Smooth muscle cell (in vitro differentiated cells): ENCODE measurements around the gene CACNA1C. TPM values are rescaled to one million over a fixed set of nuclear protein-coding genes. Genes with fewer than 3 reads are reported as not detected.

Experiments
- DNase-seq: peaks from one replicate; lab custom pipeline; 2025; ENCODE audit not compliant: unreplicated experiment; lab: John Stamatoyannopoulos, UW
- H2AFZ ChIP-seq: fragments of 200-600 bp; sonication (generic); 2 replicates; pipeline ENCODE4 v1.6.0; 2016; ENCODE audit warnings: antibody characterized with exemption, low read depth, mild to moderate bottlenecking
- H3F3A ChIP-seq: fragments of 200-600 bp; sonication (generic); 2 replicates; pipeline ENCODE4 v1.6.0; 2017; ENCODE audit warnings: antibody characterized with exemption, low read depth
- H3K27ac ChIP-seq: fragments of 200-600 bp; sonication (generic); 2 replicates; pipeline ENCODE4 v1.5.1; 2016; ENCODE audit warnings: low read depth, mild to moderate bottlenecking
- H3K27me3 ChIP-seq: fragments of 200-600 bp; sonication (generic); 2 replicates; pipeline ENCODE4 v1.6.1; 2016; ENCODE audit warnings: low read depth, mild to moderate bottlenecking
- H3K36me3 ChIP-seq: fragments of 200-600 bp; sonication (generic); 2 replicates; pipeline ENCODE4 v1.5.1; 2016; ENCODE audit warnings: low read depth
- H3K4me1 ChIP-seq: fragments of 200-600 bp; sonication (generic); 2 replicates; pipeline ENCODE4 v1.5.1; 2016; ENCODE audit warnings: low read depth
- H3K4me2 ChIP-seq: fragments of 200-600 bp; sonication (generic); 2 replicates; pipeline ENCODE4 v1.6.0; 2016; ENCODE audit warnings: mild to moderate bottlenecking
- H3K4me3 ChIP-seq: fragments of 200-600 bp; sonication (generic); 2 replicates; pipeline ENCODE4 v1.5.1; 2016; ENCODE audit warnings: mild to moderate bottlenecking
- H3K79me2 ChIP-seq: fragments of 200-600 bp; sonication (generic); 2 replicates; pipeline ENCODE4 v1.6.0; 2016; ENCODE audit warnings: low read depth, mild to moderate bottlenecking
- H3K9ac ChIP-seq: fragments of 200-600 bp; sonication (generic); 2 replicates; pipeline ENCODE4 v1.6.0; 2016; ENCODE audit warnings: low read depth
- H3K9me3 ChIP-seq: fragments of 200-600 bp; sonication (generic); replicated peaks from 2 replicates; pipeline ENCODE4 v1.5.1; 2016; ENCODE audit warnings: low read depth
- H4K20me1 ChIP-seq: fragments of 200-600 bp; sonication (generic); 2 replicates; pipeline ENCODE4 v1.6.0; 2016; ENCODE audit warnings: low read depth
- WGBS: methylation state at CpG from one replicate; pipeline ENCODE4 v1.1.7; 2016; ENCODE audit warnings: low lambda C conversion rate; 5-methylcytosine and 5-hydroxymethylcytosine counted together
- polyA plus RNA-seq: library from polyadenylated mRNA; unstranded; fragments of >200 nt; fragmentation: Nextera tagmentation; extraction: Ambion mirVana; gene quantifications from 2 replicates; pipeline ENCODE4 v1.2.1, GENCODE V29; 2016
- total RNA-seq: library from RNA; depleted of rRNA; stranded (reverse); fragments of >200 nt; gene quantifications from 2 replicates; pipeline ENCODE4 v1.2.3, GENCODE V29; 2014
- TF ChIP-seq, protein P1 (sequence below): fragments of 200-600 bp; sonication (generic); IDR thresholded peaks from 2 replicates; pipeline ENCODE4 v1.5.1; 2017; ENCODE audit warnings: borderline replicate concordance, mild to moderate bottlenecking, antibody characterized with exemption; ENCODE audit not compliant: insufficient read depth, poor library complexity, severe bottlenecking

CACNA1C gene
- total and polyA plus RNA-seq, 2 experiments from 2014 or later = 1.6 to 4.5 TPM

DNA sequence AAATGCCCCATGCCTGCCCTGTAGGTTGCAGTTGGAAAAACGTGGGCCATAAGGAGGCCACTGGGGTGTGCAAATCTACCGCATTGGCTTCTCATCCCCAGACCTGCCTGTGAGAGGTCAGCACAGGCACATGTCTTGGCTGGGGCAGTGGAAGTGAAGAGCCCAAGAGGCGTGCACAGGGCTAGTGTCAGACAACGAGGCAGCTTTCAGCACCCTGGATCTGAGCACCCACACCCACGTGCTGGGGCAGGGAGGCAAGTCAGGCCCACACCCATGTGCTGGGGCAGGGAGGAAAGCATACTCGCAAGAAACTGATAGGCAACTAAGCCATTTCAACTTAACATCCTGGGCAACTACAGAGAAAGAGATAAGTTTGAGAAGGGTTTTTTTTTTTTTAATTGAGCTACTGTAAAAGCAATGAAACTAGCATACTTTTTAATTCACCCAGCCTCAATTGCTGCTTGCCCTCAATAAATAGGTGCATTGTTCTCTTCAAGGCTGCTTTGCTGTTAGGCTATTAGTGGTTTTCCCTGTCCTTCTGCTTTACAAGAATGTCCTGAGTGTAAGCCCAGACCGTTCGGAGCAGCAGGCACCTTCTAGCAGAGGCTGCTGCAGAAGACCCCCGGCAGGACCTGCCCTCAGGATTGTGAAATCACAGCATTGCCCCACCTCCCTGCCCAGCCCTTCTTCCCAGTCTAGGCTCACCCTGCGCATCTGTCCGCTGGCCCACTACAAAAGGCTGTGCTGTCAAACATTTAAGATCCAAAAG, 386.7 kb downstream of the CACNA1C start:
- Histone ChIP-seq H3F3A (no peaks in the 10 kb centered on the region), H2AFZ (no peak overlapping the region), H3K4me3 (no peak overlapping the region), H3K9ac (no peak overlapping the region), H3K27me3 (no peaks in the 10 kb centered on the region), H3K27ac (no peak overlapping the region), H3K36me3 (no peaks in the 10 kb centered on the region), H3K4me2 (no peak overlapping the region), H3K9me3 (no peaks in the 10 kb centered on the region), H3K79me2 (no peaks in the 10 kb centered on the region), H3K4me1 (no peaks in the 10 kb centered on the region), H4K20me1 (no peaks in the 10 kb centered on the region)
- whole genome bisulfite sequencing = 70% methylated on average over 11 of the region's 11 CpGs
- TF ChIP-seq, protein P1, sequence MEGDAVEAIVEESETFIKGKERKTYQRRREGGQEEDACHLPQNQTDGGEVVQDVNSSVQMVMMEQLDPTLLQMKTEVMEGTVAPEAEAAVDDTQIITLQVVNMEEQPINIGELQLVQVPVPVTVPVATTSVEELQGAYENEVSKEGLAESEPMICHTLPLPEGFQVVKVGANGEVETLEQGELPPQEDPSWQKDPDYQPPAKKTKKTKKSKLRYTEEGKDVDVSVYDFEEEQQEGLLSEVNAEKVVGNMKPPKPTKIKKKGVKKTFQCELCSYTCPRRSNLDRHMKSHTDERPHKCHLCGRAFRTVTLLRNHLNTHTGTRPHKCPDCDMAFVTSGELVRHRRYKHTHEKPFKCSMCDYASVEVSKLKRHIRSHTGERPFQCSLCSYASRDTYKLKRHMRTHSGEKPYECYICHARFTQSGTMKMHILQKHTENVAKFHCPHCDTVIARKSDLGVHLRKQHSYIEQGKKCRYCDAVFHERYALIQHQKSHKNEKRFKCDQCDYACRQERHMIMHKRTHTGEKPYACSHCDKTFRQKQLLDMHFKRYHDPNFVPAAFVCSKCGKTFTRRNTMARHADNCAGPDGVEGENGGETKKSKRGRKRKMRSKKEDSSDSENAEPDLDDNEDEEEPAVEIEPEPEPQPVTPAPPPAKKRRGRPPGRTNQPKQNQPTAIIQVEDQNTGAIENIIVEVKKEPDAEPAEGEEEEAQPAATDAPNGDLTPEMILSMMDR = no peak
- DNase-seq = no peak

DNA sequence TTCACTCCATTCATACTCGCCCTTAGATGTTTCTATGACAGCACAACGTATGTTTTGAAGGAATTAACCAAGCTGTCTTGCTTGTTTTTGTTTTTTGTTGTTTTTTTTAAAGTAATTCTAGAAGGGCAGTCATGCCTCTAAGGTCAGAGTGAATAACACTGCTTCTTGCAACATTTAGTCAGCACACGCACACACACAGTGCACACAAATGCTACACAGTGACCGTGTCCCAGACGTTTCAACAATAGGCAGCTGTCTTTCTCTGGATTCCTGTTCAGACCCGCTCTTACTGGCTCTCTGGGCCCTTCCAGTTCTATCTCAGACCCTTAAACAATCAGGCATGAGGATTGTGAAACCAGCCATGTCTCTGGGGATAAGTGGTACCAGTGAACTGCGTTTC, 391.0 kb downstream of the CACNA1C start:
- no peaks in the 10 kb centered on the region for H3F3A ChIP-seq
- H3K4me1 ChIP-seq = no peaks in the 10 kb centered on the region
- no peak overlapping the region for H3K27ac ChIP-seq
- TF ChIP-seq, protein P1 = no peak
- no peaks in the 10 kb centered on the region for H3K27me3 ChIP-seq
- H3K4me2 ChIP-seq = no peak overlapping the region
- H3K79me2 ChIP-seq = no peaks in the 10 kb centered on the region
- H4K20me1 ChIP-seq = no peaks in the 10 kb centered on the region
- H3K4me3 ChIP-seq = no peak overlapping the region
- no peak for DNase-seq
- H3K9me3 ChIP-seq = no peaks in the 10 kb centered on the region
- H3K36me3 ChIP-seq = no peaks in the 10 kb centered on the region
- WGBS = 70% methylated on average over 7 of the region's 7 CpGs
- no peak overlapping the region for H2AFZ ChIP-seq
- no peak overlapping the region for H3K9ac ChIP-seq

DNA sequence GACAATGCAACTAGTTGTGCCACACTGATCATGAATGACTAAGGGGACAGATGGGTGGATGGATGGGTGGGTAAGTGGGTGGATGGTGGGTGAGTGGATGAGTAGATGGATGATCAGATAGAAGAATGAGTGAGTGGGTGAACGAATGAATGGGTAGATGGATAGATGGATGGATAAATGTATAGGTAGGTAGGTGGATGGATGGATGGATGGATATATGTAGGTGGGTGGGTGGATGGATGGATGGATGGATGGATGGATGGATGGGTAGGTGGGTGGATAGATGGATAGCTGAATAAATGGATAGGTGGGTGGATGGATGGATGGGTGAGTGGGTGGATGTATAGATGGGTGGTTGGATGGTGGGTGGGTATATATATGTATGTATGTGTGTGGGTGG, 393.2 kb downstream of the CACNA1C start:
- H4K20me1 ChIP-seq = no peaks in the 10 kb centered on the region
- WGBS = 94% methylated on average over 1 of the region's 1 CpG
- no peaks in the 10 kb centered on the region for H3K9me3 ChIP-seq
- H3K9ac ChIP-seq = no peak overlapping the region
- no peak overlapping the region for H3K27ac ChIP-seq
- H3K4me2 ChIP-seq = no peak overlapping the region
- H3K79me2 ChIP-seq = no peaks in the 10 kb centered on the region
- H3K4me3 ChIP-seq = no peak overlapping the region
- TF ChIP-seq, protein P1 = no peak
- no peaks in the 10 kb centered on the region for H3K36me3 ChIP-seq
- DNase-seq = no peak
- no peaks in the 10 kb centered on the region for H3K27me3 ChIP-seq
- H3F3A ChIP-seq = no peaks in the 10 kb centered on the region
- H2AFZ ChIP-seq = no peak overlapping the region
- H3K4me1 ChIP-seq = no peaks in the 10 kb centered on the region

DNA sequence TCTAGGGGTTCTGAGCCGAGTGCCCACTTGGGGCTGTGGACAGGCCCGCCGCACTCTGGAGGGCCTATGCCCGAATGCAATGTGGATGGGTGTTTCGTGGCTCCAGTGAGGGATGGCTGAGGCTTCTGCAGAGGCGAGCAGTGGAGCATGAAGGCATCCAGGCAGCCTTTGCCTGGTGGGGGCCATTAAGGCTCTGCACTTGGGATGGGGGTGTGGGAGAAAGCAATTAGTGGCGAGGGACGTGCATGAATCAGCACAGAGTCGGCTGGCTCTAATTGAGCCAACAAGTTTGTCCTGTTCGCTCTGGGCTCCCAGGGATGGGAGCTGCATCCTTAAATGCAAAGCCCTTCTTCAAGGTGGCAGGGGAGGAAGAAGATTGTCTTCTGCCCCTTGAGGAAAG, 395.1 kb downstream of the CACNA1C start:
- H2AFZ ChIP-seq = no peak overlapping the region
- no peaks in the 10 kb centered on the region for H3K27me3 ChIP-seq
- no peaks in the 10 kb centered on the region for H3F3A ChIP-seq
- H3K4me1 ChIP-seq = no peaks in the 10 kb centered on the region
- no peak overlapping the region for H3K9ac ChIP-seq
- no peaks in the 10 kb centered on the region for H3K79me2 ChIP-seq
- no peaks in the 10 kb centered on the region for H3K36me3 ChIP-seq
- no peak overlapping the region for H3K4me3 ChIP-seq
- no peak overlapping the region for H3K4me2 ChIP-seq
- TF ChIP-seq, protein P1 = no peak
- H4K20me1 ChIP-seq = no peaks in the 10 kb centered on the region
- 54% methylated on average over 10 of the region's 10 CpGs for WGBS
- no peak overlapping the region for H3K27ac ChIP-seq
- no peak for DNase-seq
- no peaks in the 10 kb centered on the region for H3K9me3 ChIP-seq
